ENCODE data around the gene CUBN.

CUBN gene

DNA sequence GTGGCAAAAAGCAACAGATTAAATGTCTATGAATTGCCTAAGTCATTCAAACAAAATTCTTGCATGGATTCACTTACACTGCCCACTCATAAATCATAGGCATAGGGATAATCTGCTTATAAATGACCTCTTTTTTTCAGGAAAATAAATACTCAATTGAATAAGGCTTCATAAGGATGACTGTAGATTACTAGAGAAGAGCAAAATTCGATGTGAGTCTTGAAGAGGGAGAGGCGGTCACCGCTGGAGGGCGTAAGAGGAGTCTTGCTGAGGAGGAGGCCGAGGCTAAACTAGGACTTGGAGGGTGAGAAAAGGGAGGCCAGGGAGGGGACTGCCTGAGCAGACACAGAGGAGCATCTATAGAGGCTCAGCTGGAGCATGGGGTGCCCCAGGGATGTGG lies 177.0 kb downstream of the CUBN start:
- no peak for DNase-seq (ENCODE audit: low read depth, low spot score)

DNA sequence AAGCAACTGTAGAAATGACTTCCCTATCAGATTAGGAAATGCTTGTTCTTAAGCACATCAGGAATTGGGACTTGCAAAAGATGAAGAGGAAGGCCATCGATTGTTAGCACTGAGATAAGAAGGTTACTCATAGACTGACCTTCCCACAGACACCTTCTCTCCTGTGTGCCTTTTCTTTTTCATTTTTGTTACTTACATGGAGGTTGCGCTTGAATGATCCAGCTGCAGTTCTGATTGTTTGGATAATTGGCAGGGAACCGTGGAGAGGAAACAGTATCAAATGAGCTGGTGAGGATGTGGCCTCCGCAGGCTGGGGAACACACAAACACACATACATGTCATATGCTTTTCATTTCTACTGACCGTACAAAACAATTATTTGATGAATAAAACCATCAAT lies 177.5 kb downstream of the CUBN start:
- no peak for DNase-seq (ENCODE audit: low read depth, low spot score)

DNA sequence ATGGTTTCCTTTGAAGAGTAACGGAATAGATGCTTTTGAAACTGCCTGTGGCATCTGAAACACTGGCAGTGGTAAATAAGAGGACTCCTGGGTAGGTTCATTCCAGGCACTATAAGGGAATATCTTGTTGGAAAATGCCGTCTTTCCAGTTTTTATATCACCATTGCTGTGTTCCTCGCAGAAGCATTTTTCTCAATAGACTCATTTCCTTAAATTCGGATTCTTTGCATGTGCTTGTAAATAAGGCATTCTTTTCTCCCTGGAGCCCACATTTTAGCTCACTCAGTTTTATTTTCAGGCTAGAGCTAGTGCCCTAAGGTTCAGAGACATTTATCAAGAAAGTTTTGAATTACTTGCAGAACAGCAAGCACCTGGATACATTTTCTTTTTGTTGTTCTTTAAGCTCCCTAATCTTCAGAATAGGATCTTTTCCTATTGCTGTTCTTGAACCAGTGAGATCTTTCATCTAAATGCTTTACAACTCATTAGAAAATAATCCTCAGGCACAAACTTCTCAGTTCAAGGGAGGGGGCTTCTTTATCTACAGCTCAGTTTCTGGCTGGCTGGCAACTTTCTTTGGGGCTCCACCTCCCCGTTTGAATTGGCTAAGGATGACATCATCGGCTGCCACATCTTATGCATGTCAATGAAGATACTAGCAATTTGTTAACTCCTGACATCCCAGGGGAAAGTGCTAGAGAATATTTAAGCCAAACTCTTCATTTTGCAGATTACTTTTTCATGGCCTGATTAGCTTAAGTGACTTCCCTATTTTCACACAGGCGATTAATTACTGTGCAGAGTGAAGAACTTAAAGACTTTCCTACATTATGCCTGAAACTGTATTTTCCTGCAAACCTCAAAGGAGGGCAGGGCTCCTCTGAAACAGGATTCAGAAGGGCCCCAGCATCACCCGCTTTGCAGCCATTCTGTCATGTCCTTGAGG lies 178.7 kb downstream of the CUBN start:
- DNase-seq (ENCODE audit: low read depth, low spot score) = no peak

DNA sequence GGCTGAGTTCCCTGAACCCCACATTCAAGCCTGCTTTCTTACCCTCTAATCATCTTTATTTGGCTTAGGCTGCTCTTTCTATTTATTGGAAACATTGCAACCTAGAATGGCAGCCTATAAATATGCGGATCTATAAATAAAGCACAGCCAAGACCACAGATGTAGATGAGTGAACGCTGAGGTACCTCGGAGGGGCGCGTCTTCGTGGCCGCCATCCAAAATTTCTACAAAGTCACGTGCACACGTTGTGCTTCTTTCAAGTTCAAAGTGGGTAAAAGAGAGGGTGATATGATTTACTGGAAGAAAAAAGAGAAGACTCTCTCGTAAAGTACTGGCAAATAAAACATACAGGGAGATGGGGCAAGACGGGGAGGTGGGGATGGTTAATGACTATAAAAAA lies 179.8 kb downstream of the CUBN start:
- DNase-seq (ENCODE audit: low read depth, low spot score) = no peak

DNA sequence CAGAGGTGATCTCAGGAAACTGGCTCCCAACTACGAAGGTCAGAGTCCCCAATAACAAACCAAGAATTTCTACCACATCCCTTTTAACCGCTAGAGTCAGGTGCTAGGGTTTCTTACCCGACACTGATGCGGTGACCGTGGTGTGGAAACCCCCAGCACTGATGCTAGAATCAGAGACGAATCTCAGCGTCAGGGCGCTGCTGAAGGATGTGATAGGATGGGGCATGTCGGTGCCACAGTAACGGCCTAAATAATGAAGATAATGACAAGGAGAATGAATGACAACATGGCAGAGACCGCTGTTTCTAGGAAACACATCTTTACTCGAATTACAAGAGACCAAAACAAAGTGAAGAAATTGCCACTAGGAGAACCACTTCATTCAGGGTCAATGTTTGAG lies 181.2 kb downstream of the CUBN start:
- no peak for DNase-seq (ENCODE audit: low read depth, low spot score)

DNA sequence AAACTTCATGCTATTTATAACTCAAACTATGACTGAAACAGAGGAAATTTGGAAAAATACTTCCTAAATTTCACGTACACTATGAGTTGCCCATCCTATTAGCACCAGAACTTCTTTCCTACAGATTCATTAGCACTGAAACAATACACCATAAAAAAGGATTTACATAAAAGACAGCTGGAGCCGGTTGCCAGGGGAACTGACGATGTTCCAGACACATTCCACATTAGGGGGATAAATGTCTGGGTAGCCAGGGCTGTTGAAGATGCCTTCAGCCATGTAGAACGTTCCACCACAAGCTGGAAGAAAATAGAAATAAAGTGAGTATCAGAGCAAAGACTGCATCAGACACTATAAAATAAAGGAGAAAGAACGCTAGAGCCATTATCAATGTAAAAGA lies 182.5 kb downstream of the CUBN start:
- no peak for DNase-seq (ENCODE audit: low read depth, low spot score)

DNA sequence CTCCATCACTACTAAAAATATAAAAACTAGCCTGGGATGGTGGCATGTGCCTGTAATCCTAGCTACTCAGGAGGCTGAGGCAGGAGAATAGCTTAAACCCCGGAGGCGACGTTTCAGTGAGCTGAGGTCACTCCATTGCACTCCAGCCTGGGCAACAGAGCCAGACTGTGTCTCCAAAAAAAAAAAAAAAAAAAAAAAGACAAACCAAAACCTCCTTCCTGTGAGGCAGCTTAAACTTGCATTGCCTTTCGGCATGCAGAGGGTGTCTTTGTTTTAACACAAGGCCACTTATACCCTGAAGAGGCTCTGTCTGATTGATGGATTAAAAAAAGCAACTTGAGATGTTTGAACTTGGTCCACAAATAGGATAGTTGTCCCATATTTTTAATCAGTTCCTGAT lies 184.0 kb downstream of the CUBN start:
- DNase-seq (ENCODE audit: low read depth, low spot score) = no peak

DNA sequence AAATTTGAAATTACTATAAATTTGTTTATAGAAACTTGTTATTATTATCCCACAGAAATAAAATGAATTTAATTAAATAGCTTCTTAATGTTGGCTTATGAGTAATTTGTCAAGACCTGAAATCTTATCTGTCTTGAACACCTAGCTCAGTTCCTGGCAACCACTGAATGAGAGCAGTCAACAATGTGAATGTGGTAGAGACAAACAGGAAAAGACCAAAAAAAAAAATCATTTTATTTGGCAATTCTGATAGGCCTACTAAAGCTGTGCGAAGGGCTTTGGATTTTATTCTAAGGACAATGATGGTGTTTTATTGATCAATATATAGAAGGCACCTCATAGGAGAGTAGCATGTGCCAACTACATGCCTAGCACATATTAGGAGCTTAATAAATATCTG lies 184.6 kb downstream of the CUBN start:
- DNase-seq (ENCODE audit: low read depth, low spot score) = no peak

DNA sequence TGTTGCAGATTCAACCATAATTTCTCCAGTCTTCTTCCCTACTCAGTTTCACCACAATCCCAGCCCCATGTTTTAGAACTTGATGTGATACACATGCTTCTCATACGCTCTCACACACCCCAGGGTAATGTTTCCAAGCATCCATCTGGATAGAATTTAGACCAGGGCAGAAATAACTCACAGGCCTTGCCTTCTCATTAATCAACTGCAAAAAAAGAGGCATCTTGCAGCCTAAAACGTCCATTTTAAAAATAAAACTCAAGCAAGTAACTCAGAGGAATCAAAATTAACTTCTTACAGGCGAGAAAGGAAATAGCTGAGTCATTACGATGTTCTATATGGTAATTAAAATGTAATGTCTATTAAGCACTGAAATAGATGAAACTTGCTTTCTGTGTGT lies 185.2 kb downstream of the CUBN start:
- DNase-seq (ENCODE audit: low read depth, low spot score) = no peak

DNA sequence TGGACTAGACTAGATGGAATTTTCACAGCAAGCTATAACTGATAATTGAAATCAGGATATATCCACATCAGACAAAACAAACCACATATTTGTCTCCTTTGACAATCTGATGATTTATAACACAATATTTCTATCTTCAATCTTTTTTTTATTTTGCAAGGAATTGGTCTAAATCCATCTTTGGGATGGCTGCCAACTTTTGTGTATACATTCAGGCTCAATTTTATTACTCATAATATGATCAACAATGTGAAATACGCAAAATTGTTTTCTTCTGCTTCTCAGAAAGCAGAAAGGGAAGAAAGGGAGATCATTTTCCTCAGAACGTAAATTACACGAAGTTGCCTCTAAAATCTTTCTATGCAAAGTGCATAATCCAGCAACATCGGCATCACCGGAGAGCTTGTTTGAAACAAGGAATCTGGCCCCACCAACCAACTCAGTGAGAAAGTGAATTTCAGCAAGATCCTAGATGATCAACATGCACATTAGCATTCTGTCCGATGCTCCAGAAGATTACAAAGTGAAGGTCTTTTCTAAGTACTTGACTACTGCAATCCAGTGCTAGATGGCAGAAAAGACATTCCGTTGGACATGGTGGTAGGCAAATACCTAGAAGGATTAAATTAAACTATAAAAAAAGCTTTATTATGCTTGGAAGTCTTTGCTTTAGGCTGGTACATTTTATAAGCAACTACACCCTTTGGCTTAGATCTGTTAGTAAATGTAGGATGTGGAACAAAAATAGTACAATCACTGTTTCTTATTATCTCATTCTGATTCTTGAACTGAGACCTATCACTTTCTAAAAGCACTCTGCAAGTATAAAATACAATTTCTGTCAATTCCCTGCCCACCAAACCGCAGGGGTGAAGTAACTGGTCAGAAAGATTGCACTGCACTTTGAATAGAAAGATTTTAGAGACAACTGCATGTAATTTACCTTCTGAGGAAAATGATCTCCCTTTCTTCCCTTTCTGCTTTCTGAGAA lies 186.0 kb downstream of the CUBN start:
- no peak for DNase-seq (ENCODE audit: low read depth, low spot score)

DNA sequence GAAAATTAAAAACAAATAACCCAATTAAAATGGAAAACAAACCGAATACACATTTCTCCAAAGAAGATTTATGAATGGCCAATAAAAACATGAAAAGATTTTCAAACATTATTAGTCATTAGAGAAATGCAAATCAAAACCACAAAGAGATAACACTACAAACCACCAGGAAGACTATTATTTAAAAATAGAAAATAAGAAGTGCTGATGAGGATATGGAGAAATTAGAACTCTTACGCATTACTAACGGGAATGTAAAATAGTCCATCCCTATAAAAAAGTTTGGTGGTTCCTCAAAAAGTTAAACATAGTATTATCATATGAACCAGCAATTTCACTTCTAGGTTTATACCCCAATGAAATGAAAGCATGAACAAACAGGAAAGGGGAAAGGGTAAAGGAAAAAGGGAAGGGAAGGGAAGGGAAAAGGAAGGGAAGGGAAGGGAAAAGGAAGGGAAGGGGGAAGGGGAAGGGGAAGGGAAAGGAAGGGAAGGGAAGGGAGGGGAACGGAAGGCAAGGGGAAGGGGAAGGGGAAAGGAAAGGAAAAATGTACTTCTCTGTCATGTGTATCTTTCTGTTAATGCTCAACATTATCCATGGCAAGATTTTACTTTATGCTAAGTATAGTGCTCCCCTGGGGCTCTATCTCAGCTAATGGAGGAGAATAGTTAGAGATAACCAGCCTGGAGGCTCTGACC lies 187.1 kb downstream of the CUBN start:
- no peak for DNase-seq (ENCODE audit: low read depth, low spot score)

DNA sequence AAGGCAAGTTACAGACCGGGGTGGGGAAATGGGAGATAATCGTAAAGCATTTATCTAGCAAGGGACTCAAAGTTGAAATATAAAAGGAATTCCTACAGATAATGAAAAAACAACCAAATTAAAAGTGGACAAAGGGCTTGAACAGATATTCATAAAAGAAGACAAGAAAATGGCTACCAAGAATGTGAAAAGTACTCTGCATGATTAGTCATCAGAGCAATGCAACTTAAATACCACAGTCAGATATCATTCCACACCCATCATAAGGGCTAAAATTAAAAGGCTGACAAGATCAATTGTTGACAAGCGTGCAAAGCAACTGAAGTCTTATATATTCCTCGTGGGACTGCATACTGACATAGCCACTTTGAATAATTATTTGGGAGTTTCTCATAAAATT lies 187.7 kb downstream of the CUBN start:
- DNase-seq (ENCODE audit: low read depth, low spot score) = no peak

DNA sequence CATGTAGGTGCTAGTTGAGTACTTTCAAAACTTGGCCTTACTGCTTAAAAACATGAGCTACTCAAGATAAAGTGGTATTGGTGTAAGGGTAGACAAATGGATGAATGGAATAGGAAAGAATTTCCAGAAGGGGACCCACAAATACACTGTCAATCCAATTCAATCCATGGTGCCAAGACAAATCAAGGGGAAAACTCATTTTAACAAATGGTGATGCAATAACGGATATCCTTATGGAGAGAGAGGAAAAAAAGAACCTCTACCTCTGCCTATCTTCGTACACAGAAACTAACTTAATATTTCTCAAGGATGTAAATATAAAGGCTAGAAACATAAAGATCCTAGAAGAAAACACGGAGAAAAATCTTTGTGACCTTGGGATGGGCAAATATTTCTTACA lies 188.5 kb downstream of the CUBN start:
- no peak for DNase-seq (ENCODE audit: low read depth, low spot score)

DNA sequence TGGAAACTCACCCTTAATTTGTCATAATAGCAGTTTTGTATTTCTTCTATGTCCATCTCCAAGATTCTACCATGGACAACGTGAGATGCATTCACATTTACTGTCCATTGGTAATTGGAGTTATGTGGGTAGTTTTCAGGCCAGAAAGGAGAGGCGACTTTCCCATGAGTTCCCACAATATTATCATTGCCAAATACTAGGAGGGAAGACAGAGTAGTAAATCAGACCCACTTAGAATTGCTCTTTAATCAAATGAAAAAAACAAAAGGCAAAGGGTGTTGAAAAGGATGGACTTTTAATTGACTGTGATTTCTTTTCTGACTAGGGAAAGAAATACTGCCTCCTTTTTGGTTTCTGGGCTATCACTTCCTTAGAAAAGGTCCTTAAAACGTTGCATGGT lies 190.7 kb downstream of the CUBN start:
- no peak for DNase-seq (ENCODE audit: low read depth, low spot score)

DNA sequence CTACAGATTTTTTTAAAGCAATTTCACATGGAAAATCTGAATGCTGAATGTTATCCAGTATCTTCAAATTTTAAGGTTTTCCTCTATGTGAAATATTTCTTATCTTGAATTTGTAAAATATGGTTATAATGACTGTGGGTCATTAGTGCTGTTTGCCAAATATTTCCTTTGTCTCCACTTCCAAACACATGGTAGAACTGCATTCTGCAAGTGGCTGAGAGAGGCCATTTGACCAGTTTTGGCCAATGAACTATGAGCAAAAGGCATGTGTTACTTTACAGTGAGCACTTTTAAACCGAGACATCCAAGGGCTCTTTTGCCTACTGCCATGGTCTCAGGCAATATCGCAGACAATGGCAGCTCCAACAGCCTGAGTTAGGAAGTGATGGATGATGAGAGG lies 195.2 kb downstream of the CUBN start:
- no peak for DNase-seq (ENCODE audit: low read depth, low spot score)

DNA sequence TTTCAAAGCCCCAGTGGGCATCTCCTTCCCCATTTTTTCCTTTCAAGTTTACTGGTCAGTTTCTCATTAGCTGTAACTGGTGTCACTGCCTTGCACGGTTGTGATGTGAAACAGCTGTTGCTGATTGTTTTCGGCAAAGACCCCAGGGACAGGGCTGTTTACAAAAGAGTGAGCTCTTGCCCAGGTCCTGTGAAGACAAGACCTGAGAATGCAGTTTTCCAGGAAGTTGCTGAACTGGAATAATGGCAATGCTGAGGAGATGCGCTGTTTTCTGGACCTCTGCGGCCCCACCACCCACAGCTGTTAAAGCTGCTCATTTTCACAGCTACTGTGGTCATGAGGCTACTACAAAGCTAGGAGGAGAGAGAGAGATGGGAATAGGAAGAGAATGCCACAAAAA lies 195.8 kb downstream of the CUBN start:
- no peak for DNase-seq (ENCODE audit: low read depth, low spot score)

DNA sequence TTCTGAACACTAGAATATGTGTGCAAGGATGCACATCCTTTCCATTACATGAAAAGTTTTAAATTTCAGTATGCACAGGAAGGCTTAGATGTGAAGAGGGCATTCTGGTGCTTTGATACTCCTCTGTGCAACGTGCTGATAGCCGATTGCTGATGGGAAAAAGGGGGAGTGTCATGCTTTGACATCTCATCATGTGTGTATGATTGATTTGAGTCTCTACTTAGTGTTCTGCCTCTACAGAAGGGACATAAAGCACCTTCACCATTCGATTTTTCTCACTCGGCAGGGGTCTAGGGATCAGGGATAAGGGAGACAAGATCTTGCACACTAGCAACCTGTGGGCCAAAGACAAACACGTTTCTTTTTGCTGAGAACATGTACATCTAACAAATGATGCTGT lies 197.7 kb downstream of the CUBN start:
- no peak for DNase-seq (ENCODE audit: low read depth, low spot score)

DNA sequence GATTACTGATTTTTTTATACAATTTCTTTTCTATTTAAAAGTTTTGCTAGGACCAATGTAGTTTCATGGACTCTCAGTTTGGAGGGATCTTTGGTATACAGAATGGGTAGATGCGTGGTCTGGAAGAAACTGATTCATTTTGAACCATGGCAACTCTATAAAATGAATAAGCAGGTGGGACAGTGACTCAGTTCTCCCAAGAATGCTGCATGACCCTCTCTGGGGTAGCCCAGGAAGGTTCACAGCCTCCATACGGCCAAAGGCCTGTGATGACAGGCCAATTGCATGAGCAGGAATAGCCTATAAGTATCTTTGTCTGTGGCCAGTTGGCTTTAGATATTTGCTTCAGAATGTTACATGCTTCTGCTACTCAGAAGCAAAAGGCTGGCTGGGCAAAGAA lies 199.1 kb downstream of the CUBN start:
- no peak for DNase-seq (ENCODE audit: low read depth, low spot score)

DNA sequence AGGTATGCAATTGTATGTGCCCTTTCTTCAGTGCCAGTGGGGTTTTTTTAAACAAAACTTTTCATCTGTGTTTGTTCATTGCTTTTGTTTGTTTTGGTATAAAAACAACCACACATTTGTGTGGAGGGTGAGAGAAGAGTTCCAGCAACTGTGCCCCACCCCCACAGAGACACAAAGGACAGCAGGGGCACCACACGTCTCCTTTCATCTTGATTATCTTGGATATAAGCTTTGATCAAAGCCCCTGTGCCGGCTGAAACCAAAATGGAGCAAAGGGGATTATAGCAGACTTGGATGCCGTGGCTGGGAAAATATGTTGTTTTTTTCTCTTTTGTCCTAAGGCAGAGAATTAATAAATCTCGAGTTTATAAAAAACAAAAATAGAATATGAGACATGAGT lies 200.5 kb downstream of the CUBN start:
- no peak for DNase-seq (ENCODE audit: low read depth, low spot score)

DNA sequence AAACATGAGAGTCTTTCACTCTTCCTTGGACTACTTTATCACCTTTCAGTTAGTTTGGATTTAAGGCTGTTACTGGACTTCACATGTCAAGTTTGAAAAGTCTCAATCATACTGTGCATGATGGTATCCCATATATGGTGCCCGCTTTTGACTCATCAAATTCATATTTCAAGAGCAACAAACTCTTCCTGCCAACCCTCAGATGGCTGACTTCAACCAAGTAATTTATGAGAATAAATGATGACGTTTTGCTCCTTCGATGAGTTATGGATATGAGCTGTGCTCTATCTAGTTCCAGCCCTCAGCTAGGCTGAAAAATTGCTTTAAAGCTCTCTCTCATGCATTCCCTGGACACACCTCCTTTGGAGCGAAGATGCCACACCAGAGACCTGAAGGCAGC lies 202.1 kb downstream of the CUBN start:
- DNase-seq (ENCODE audit: low read depth, low spot score) = no peak

DNA sequence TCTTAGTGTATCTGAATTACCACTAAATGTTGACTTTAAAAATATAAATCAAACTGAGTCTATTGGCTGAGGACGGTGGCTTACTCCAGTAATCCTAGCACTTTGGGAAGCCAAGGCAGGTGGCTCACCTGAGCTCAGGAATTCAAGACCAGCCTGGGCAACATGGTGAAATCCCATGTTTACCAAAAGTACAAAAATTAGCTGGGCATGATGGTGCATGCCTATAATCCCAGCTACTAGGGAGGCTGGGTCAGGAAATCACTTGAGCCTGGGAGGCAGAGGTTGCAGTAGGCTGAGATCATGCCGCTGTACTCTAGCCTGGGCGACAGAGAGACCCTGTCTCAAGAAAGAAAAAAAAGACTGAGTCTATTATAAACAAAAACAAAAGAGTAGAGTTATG lies 205.9 kb downstream of the CUBN start:
- no peak for DNase-seq (ENCODE audit: low read depth, low spot score)

DNA sequence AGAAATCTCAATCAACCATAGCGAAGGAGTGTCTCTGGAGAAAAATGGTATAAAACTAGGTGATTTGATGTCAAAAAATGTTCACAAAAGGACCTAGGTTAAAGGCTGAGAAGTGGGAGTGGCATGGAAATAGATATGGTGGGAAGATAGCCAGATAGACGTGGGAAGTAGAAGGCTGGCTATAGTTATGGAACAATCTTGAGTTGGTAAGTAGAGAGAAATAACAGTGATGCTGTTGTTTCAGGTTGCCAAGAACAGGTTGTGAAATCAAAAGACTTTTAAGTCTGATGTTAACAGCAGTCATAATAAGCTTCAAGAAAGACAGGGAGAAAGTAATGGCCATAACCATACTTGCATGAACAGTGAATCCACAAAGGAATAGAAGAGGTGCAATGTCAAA lies 206.3 kb downstream of the CUBN start:
- DNase-seq (ENCODE audit: low read depth, low spot score) = no peak
